Activated gamma-delta T cell treated with Interleukin-2 at 50 U/mL for 16 hours (primary cell): ENCODE results near the gene RPRD2.
A peak's percentile ranks its signal among the peaks of the same experiment; 100 is the strongest.

Experiments
- DNase-seq: peaks from one replicate; pipeline ENCODE4 v3.0.0-alpha.2; 2020

Gene RPRD2

GRCh38 chr1:150474869-150475268, 110.9 kb downstream of the RPRD2 start:
- DNase-seq, result no peak

GRCh38 chr1:150476754-150477153, 112.8 kb downstream of the RPRD2 start:
- no peak for DNase-seq

- no peak for DNase-seq
These were observed 113.4 kb downstream of the RPRD2 start for GRCh38 chr1:150477320-150477719.

GRCh38 chr1:150477733-150478132, 113.8 kb downstream of the RPRD2 start:
- DNase-seq, result no peak

- no peak for DNase-seq
These were observed 115.4 kb downstream of the RPRD2 start for GRCh38 chr1:150479370-150479769.

- no peak for DNase-seq
These were observed 116.0 kb downstream of the RPRD2 start for GRCh38 chr1:150479927-150480352.

- no peak for DNase-seq
These were observed 120.5 kb downstream of the RPRD2 start for GRCh38 chr1:150484431-150484830.

- no peak for DNase-seq
These were observed 120.9 kb downstream of the RPRD2 start for GRCh38 chr1:150484861-150485260.

- peak; percentile 96 for DNase-seq
These were observed 123.2 kb downstream of the RPRD2 start, which contains the start of gene TARS2 for GRCh38 chr1:150486966-150487762. TSS of gene TARS2 (plus strand) at chr1:150487419. CDS start at chr1:150487451, 32 bp downstream.

GRCh38 chr1:150487763-150488115, 123.8 kb downstream of the RPRD2 start:
- DNase-seq, result no peak

GRCh38 chr1:150493175-150493574, 129.2 kb downstream of the RPRD2 start:
- no peak for DNase-seq

GRCh38 chr1:150498342-150498741, 134.4 kb downstream of the RPRD2 start:
- DNase-seq, result no peak

GRCh38 chr1:150505431-150505830, 141.5 kb downstream of the RPRD2 start:
- no peak for DNase-seq

GRCh38 chr1:150507912-150508864, 144.2 kb downstream of the RPRD2 start, which contains the start of gene ECM1:
TSS of gene ECM1 (plus strand) at chr1:150508109. CDS start at chr1:150508210, 101 bp downstream.
- no peak for DNase-seq

GRCh38 chr1:150508982-150509381, 145.0 kb downstream of the RPRD2 start:
- DNase-seq, result no peak

GRCh38 chr1:150511551-150511950, 147.6 kb downstream of the RPRD2 start:
- no peak for DNase-seq

- no peak for DNase-seq
These were observed 148.2 kb downstream of the RPRD2 start for GRCh38 chr1:150511985-150512660.

- no peak for DNase-seq
These were observed 148.9 kb downstream of the RPRD2 start for GRCh38 chr1:150512846-150513245.

- DNase-seq, result no peak
These were observed 149.4 kb downstream of the RPRD2 start for GRCh38 chr1:150513351-150513791.

- DNase-seq, result no peak
These were observed 150.3 kb downstream of the RPRD2 start for GRCh38 chr1:150514260-150514659.

- no peak for DNase-seq
These were observed 151.0 kb downstream of the RPRD2 start for GRCh38 chr1:150514913-150515327.

GRCh38 chr1:150515328-150516049, 151.5 kb downstream of the RPRD2 start, which contains the start of gene FALEC:
TSS of gene FALEC (plus strand) at chr1:150515752.
- peak; percentile 87 for DNase-seq
